Peyer's patch (tissue), 4 donors: ENCODE data around the gene GPC5.

Experiments used
- CTCF ChIP-seq, 6 experiments: fragments of 450-650 bp in 4 of 6; fragments of 200-600 bp in 2 of 6; sonication (generic) in 1 of 6; IDR thresholded peaks; one replicate each; pipeline ENCODE4 v1.5.1; 2017 to 2019; ENCODE audit warnings: antibody characterized with exemption in 6 of 6, mild to moderate bottlenecking in 3 of 6, moderate library complexity in 1 of 6
- POLR2A ChIP-seq, 2 donors: fragments of 450-650 bp; IDR thresholded peaks; one replicate each; pipeline ENCODE4 v1.5.1; 2017; ENCODE audit warnings: antibody characterized with exemption in 2 of 2, mild to moderate bottlenecking in 2 of 2, moderate library complexity in 2 of 2

GRCh38 chr13:91716436-91717065 lies 318.1 kb downstream of the GPC5 start:
- TF ChIP-seq CTCF (IDR thresholded peaks at IDR 0.05): no peak
- TF ChIP-seq POLR2A (IDR thresholded peaks at IDR 0.05): no peak
